Measurements from ENCODE around the gene MTMR6. TPM values are rescaled to one million over a fixed set of nuclear protein-coding genes. Genes with fewer than 3 reads are reported as not detected.
"Not testable (repeated sequence)": the region's sequence is repeated elsewhere in the genome, so short reads cannot be mapped to it uniquely, and the experiment has no call there.

The MTMR6 gene
- total RNA-seq, 2 donors from 2014 or later, result 14.8 to 21.2 TPM

GRCh38 chr13:25319771-25320170 is 32.5 kb upstream of the MTMR6 start:
- Histone ChIP-seq H3K27ac (no peak overlapping the region), H3K4me3 (no peak overlapping the region), H3K36me3 (peaks cover 56% of the 10 kb centered on the region), H3K4me1 (no peaks in the 10 kb centered on the region), H3K27me3 (no peaks in the 10 kb centered on the region), H3K9me3 (no peaks in the 10 kb centered on the region)
- no peak for TF ChIP-seq CTCF (IDR thresholded peaks at IDR 0.05)
- no peak for DNase-seq (ENCODE audit: low spot score)

GRCh38 chr13:25318946-25319345 is 31.7 kb upstream of the MTMR6 start:
- not testable (repeated sequence) for DNase-seq (ENCODE audit: low spot score); H3K27me3 ChIP-seq; H3K27ac ChIP-seq; H3K4me1 ChIP-seq; H3K4me3 ChIP-seq; H3K9me3 ChIP-seq
- peaks cover 56% of the 10 kb centered on the region for H3K36me3 ChIP-seq

- no peak for TF ChIP-seq CTCF (IDR thresholded peaks at IDR 0.05)
- Histone ChIP-seq H3K4me1 (no peaks in the 10 kb centered on the region), H3K27ac (no peak overlapping the region), H3K9me3 (no peaks in the 10 kb centered on the region), H3K4me3 (no peak overlapping the region), H3K27me3 (no peaks in the 10 kb centered on the region), H3K36me3 (peaks cover 33% of the 10 kb centered on the region)
- no peak for DNase-seq (ENCODE audit: low spot score)
Observed at GRCh38 chr13:25310891-25311290, 23.6 kb upstream of the MTMR6 start.

- no peaks in the 10 kb centered on the region for H3K9me3 ChIP-seq
- no peaks in the 10 kb centered on the region for H3K36me3 ChIP-seq
- no peak overlapping the region for H3K4me3 ChIP-seq
- H3K27me3 ChIP-seq, result no peaks in the 10 kb centered on the region
- DNase-seq (ENCODE audit: low spot score), result no peak
- no peak for TF ChIP-seq CTCF (IDR thresholded peaks at IDR 0.05)
- H3K4me1 ChIP-seq, result peaks cover 0 to 12% of the 10 kb centered on the region in 2 donors
- no peak overlapping the region for H3K27ac ChIP-seq
Observed at GRCh38 chr13:25306671-25307464, 19.6 kb upstream of the MTMR6 start.

GRCh38 chr13:25302121-25302520 is 14.8 kb upstream of the MTMR6 start:
- H3K9me3 ChIP-seq, result no peaks in the 10 kb centered on the region
- no peak for DNase-seq (ENCODE audit: low spot score)

More at GRCh38 chr13:25302121-25302520, 14.8 kb upstream of the MTMR6 start:
- Histone ChIP-seq H3K36me3 (no peaks in the 10 kb centered on the region), H3K4me1 (peaks cover 0 to 13% of the 10 kb centered on the region in 2 donors), H3K4me3 (peak overlapping the region; percentile 66 to 83), H3K27ac (peak overlapping the region; percentile 91 to 92), H3K27me3 (no peaks in the 10 kb centered on the region)
- no peak for TF ChIP-seq CTCF (IDR thresholded peaks at IDR 0.05)

Measured in right atrium auricular region (tissue), 2 donors.